MM.1S (cell line): Measurements from ENCODE around the gene AARS2.
"Not testable (repeated sequence)": the region's sequence is repeated elsewhere in the genome, so short reads cannot be mapped to it uniquely, and the experiment has no call there.

ENCODE experiments used
- DNase-seq: peaks from one replicate; pipeline ENCODE4 v3.0.0-alpha.2; 2015
- H2AFZ ChIP-seq: fragments of 300-600 bp; sonication (generic); 2 replicates; pipeline ENCODE4 v1.6.0; 2016; ENCODE audit warnings: antibody characterized with exemption, low read length
- H3F3A ChIP-seq: fragments of 300-600 bp; sonication (generic); 2 replicates; pipeline ENCODE4 v1.6.1; 2016; ENCODE audit warnings: mild to moderate bottlenecking, antibody characterized with exemption, low read length, moderate library complexity, mixed read lengths; ENCODE audit not compliant: insufficient read depth
- H3K27ac ChIP-seq: fragments of 300-600 bp; sonication (generic); 2 replicates; pipeline ENCODE4 v1.5.1; 2016; ENCODE audit warnings: mild to moderate bottlenecking, low read length
- H3K27me3 ChIP-seq: fragments of 300-600 bp; sonication (generic); replicated peaks from 2 replicates; pipeline ENCODE4 v1.6.0; 2016; ENCODE audit warnings: low read length; ENCODE audit not compliant: insufficient read depth
- H3K36me3 ChIP-seq: fragments of 300-600 bp; sonication (generic); replicated peaks from 2 replicates; pipeline ENCODE4 v1.6.1; 2016; ENCODE audit warnings: mild to moderate bottlenecking, low read length, mixed read lengths; ENCODE audit not compliant: insufficient read depth
- H3K4me1 ChIP-seq: fragments of 300-600 bp; sonication (generic); 2 replicates; pipeline ENCODE4 v1.6.1; 2016; ENCODE audit warnings: low read length, mixed read lengths
- H3K4me2 ChIP-seq: fragments of 300-600 bp; sonication (generic); 2 replicates; pipeline ENCODE4 v1.6.0; 2016; ENCODE audit warnings: low read depth, low read length
- H3K4me3 ChIP-seq: fragments of 300-600 bp; sonication (generic); 2 replicates; pipeline ENCODE4 v1.5.1; 2016; ENCODE audit warnings: low read length, mixed read lengths
- H3K79me2 ChIP-seq: fragments of 300-600 bp; sonication (generic); 2 replicates; pipeline ENCODE4 v1.6.1; 2016; ENCODE audit warnings: mixed run types, low read length, mixed read lengths
- H3K9ac ChIP-seq: fragments of 300-600 bp; sonication (generic); 2 replicates; pipeline ENCODE4 v1.6.1; 2016; ENCODE audit warnings: low read length, mixed read lengths
- H3K9me2 ChIP-seq: fragments of 300-600 bp; sonication (generic); replicated peaks from 2 replicates; pipeline ENCODE4 v1.6.1; 2016; ENCODE audit warnings: mild to moderate bottlenecking, low read length, mixed read lengths; ENCODE audit not compliant: insufficient read depth
- H3K9me3 ChIP-seq: fragments of 300-600 bp; sonication (generic); replicated peaks from 2 replicates; pipeline ENCODE4 v1.6.1; 2016; ENCODE audit warnings: mild to moderate bottlenecking, low read length, mixed read lengths; ENCODE audit not compliant: insufficient read depth
- H4K20me1 ChIP-seq: fragments of 300-600 bp; sonication (generic); 2 replicates; pipeline ENCODE4 v1.6.1; 2016; ENCODE audit warnings: mild to moderate bottlenecking, low read length, moderate library complexity, mixed read lengths; ENCODE audit not compliant: insufficient read depth
- CTCF ChIP-seq: fragments of 300-600 bp; sonication (generic); IDR thresholded peaks from 2 replicates; pipeline ENCODE4 v1.5.1; 2016; ENCODE audit warnings: antibody characterized with exemption, low read length, mixed read lengths
- EZH2 ChIP-seq: fragments of 300-600 bp; sonication (generic); optimal IDR thresholded peaks from 2 replicates; pipeline ENCODE3; 2017; ENCODE audit warnings: low read depth, mild to moderate bottlenecking, antibody characterized with exemption, low read length, mixed read lengths
- EZH2phosphoT487 ChIP-seq: fragments of 300-600 bp; sonication (generic); IDR thresholded peaks from 2 replicates; pipeline ENCODE4 v1.6.1; 2018; ENCODE audit warnings: antibody characterized with exemption, low read length

AARS2 gene

GRCh38 chr6:44352259-44352658, 39.1 kb upstream of the AARS2 start:
- Histone ChIP-seq H4K20me1 (no peaks in the 10 kb centered on the region), H3K4me3 (no peak overlapping the region), H3K27me3 (no peaks in the 10 kb centered on the region), H3K9me3 (no peaks in the 10 kb centered on the region), H3K9ac (no peak overlapping the region), H3F3A (no peaks in the 10 kb centered on the region), H3K4me1 (no peaks in the 10 kb centered on the region), H3K27ac (no peak overlapping the region), H3K79me2 (no peaks in the 10 kb centered on the region), H3K36me3 (no peaks in the 10 kb centered on the region), H3K9me2 (no peaks in the 10 kb centered on the region), H3K4me2 (no peak overlapping the region), H2AFZ (no peak overlapping the region)
- DNase-seq: no peak
- no peak for TF ChIP-seq EZH2phosphoT487
- TF ChIP-seq CTCF: no peak

GRCh38 chr6:44350650-44350994, 37.5 kb upstream of the AARS2 start:
- H3K36me3 ChIP-seq, H3K4me1 ChIP-seq, H3K9me2 ChIP-seq, H3F3A ChIP-seq, H2AFZ ChIP-seq, H3K27ac ChIP-seq, DNase-seq, H3K79me2 ChIP-seq, H3K9me3 ChIP-seq, H3K4me2 ChIP-seq, H3K27me3 ChIP-seq, H4K20me1 ChIP-seq, H3K4me3 ChIP-seq, H3K9ac ChIP-seq: not testable (repeated sequence)

- DNase-seq: no peak
- Histone ChIP-seq H3K27me3 (no peaks in the 10 kb centered on the region), H3K4me2 (no peak overlapping the region), H3K9me3 (no peaks in the 10 kb centered on the region), H3K27ac (no peak overlapping the region), H4K20me1 (no peaks in the 10 kb centered on the region), H3K9ac (no peak overlapping the region), H2AFZ (no peak overlapping the region), H3K9me2 (no peaks in the 10 kb centered on the region), H3K4me1 (no peaks in the 10 kb centered on the region), H3F3A (no peaks in the 10 kb centered on the region), H3K4me3 (no peak overlapping the region), H3K36me3 (no peaks in the 10 kb centered on the region), H3K79me2 (no peaks in the 10 kb centered on the region)
- TF ChIP-seq EZH2phosphoT487: no peak
- TF ChIP-seq CTCF: no peak
- TF ChIP-seq EZH2: no peak
Measured at GRCh38 chr6:44349904-44350649, 36.9 kb upstream of the AARS2 start.

- H3F3A ChIP-seq, H2AFZ ChIP-seq, H3K27ac ChIP-seq, H3K9me3 ChIP-seq, H4K20me1 ChIP-seq, H3K9ac ChIP-seq, H3K79me2 ChIP-seq, H3K4me2 ChIP-seq, H3K4me3 ChIP-seq, H3K36me3 ChIP-seq, H3K9me2 ChIP-seq, DNase-seq, H3K27me3 ChIP-seq, H3K4me1 ChIP-seq: not testable (repeated sequence)
Measured at GRCh38 chr6:44346818-44347217, 33.7 kb upstream of the AARS2 start.
